ENCODE measurements around the gene ZNF830. TPM values are rescaled to one million over a fixed set of nuclear protein-coding genes. Genes with fewer than 3 reads are reported as not detected.

The ZNF830 gene
- total and polyA plus RNA-seq, 9 of the 15 experiments (the other 6 are each of a cell fraction or from before 2014, with no cell fraction given) = 13.1 to 28.7 (median 21.7) TPM

DNA sequence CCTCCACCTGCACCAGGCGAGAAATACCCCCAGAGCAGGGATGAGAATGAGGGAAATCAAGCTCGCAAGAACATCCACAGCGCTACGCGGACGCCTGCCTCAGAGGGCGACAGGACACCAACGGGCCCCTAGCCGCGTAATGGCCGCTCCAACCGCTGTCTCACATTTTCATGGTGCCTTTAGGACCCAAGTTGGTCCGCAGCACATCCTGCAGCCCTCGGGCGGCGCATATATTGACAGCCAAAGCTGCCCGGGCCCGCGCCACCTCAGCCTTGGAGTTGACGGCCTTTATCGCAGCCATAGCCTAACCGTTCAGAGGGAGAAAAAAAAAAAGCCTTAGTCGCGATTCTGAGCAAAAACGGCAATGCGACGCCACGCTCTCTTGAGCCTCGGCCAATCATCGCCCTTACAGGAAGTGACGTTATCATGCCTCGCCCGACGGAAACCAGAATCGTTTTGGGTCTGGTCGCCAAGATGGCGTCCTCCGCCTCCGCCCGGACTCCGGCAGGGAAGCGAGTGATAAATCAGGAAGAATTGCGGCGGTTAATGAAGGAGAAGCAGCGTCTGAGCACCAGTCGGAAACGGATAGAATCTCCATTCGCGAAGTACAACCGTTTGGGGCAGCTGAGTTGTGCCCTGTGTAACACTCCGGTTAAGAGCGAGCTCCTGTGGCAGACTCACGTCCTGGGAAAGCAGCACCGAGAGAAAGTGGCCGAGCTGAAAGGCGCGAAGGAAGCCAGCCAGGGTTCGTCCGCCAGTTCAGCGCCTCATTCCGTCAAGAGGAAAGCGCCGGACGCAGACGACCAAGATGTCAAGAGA is at the start of gene ZNF830, which contains the start of gene CCT6B (continued):
- TF ChIP-seq, protein P1, sequence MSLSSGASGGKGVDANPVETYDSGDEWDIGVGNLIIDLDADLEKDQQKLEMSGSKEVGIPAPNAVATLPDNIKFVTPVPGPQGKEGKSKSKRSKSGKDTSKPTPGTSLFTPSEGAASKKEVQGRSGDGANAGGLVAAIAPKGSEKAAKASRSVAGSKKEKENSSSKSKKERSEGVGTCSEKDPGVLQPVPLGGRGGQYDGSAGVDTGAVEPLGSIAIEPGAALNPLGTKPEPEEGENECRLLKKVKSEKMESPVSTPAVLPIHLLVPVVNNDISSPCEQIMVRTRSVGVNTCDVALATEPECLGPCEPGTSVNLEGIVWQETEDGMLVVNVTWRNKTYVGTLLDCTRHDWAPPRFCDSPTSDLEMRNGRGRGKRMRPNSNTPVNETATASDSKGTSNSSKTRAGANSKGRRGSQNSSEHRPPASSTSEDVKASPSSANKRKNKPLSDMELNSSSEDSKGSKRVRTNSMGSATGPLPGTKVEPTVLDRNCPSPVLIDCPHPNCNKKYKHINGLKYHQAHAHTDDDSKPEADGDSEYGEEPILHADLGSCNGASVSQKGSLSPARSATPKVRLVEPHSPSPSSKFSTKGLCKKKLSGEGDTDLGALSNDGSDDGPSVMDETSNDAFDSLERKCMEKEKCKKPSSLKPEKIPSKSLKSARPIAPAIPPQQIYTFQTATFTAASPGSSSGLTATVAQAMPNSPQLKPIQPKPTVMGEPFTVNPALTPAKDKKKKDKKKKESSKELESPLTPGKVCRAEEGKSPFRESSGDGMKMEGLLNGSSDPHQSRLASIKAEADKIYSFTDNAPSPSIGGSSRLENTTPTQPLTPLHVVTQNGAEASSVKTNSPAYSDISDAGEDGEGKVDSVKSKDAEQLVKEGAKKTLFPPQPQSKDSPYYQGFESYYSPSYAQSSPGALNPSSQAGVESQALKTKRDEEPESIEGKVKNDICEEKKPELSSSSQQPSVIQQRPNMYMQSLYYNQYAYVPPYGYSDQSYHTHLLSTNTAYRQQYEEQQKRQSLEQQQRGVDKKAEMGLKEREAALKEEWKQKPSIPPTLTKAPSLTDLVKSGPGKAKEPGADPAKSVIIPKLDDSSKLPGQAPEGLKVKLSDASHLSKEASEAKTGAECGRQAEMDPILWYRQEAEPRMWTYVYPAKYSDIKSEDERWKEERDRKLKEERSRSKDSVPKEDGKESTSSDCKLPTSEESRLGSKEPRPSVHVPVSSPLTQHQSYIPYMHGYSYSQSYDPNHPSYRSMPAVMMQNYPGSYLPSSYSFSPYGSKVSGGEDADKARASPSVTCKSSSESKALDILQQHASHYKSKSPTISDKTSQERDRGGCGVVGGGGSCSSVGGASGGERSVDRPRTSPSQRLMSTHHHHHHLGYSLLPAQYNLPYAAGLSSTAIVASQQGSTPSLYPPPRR (CRISPR knock-in tag; IDR thresholded peaks at IDR 0.05; ENCODE audit: borderline replicate concordance) = no peak
- TF ChIP-seq TCF7 (IDR thresholded peaks at IDR 0.05; ENCODE audit: borderline replicate concordance) (no peak), SRSF1 (IDR thresholded peaks at IDR 0.05; ENCODE audit: low read depth, low read length) (no peak), SNIP1 (IDR thresholded peaks at IDR 0.05; ENCODE audit: low read depth) (no peak), ZNF239 (CRISPR knock-in tag; IDR thresholded peaks at IDR 0.05) (no peak; the same call in 1 of the 2 replicates), POLR2G (IDR thresholded peaks at IDR 0.05; ENCODE audit: low read depth, low read length) (peak; percentile 95), E2F3 (CRISPR knock-in tag; IDR thresholded peaks at IDR 0.05) (0 out of 2 replicates have a peak, but pooled peaks have one; percentile 39), ZNF76 (CRISPR knock-in tag; IDR thresholded peaks at IDR 0.05; ENCODE audit: borderline replicate concordance) (no peak), SUPT5H (IDR thresholded peaks at IDR 0.05) (peak; percentile 95), HSF4 (CRISPR knock-in tag; IDR thresholded peaks at IDR 0.05; ENCODE audit: borderline replicate concordance) (0 out of 2 replicates have a peak, but pooled peaks have one; percentile 41), MTA2 (IDR thresholded peaks at IDR 0.05; ENCODE audit: low read depth) (no peak), ZNF134 (CRISPR knock-in tag; conservative IDR thresholded peaks at IDR 0.05) (no peak), SP1 (CRISPR knock-in tag; IDR thresholded peaks at IDR 0.05) (peak; percentile 62; the same call in 1 of the 2 replicates), DNMT1 (IDR thresholded peaks at IDR 0.05) (no peak), LEF1 (IDR thresholded peaks at IDR 0.05) (no peak), TAF7 (tag; IDR thresholded peaks at IDR 0.05) (peak; percentile 91), SMAD2 (IDR thresholded peaks at IDR 0.05; ENCODE audit: low read depth, low read length) (no peak), MEF2A (IDR thresholded peaks at IDR 0.05; ENCODE audit: control insufficient read depth, low read depth, low read length) (no peak)
- TF ChIP-seq, protein P2, sequence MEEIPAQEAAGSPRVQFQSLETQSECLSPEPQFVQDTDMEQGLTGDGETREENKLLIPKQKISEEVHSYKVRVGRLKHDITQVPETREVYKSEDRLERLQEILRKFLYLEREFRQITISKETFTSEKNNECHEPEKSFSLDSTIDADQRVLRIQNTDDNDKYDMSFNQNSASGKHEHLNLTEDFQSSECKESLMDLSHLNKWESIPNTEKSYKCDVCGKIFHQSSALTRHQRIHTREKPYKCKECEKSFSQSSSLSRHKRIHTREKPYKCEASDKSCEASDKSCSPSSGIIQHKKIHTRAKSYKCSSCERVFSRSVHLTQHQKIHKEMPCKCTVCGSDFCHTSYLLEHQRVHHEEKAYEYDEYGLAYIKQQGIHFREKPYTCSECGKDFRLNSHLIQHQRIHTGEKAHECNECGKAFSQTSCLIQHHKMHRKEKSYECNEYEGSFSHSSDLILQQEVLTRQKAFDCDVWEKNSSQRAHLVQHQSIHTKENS (CRISPR knock-in tag; IDR thresholded peaks at IDR 0.05) = no peak
- TF ChIP-seq, protein P3, sequence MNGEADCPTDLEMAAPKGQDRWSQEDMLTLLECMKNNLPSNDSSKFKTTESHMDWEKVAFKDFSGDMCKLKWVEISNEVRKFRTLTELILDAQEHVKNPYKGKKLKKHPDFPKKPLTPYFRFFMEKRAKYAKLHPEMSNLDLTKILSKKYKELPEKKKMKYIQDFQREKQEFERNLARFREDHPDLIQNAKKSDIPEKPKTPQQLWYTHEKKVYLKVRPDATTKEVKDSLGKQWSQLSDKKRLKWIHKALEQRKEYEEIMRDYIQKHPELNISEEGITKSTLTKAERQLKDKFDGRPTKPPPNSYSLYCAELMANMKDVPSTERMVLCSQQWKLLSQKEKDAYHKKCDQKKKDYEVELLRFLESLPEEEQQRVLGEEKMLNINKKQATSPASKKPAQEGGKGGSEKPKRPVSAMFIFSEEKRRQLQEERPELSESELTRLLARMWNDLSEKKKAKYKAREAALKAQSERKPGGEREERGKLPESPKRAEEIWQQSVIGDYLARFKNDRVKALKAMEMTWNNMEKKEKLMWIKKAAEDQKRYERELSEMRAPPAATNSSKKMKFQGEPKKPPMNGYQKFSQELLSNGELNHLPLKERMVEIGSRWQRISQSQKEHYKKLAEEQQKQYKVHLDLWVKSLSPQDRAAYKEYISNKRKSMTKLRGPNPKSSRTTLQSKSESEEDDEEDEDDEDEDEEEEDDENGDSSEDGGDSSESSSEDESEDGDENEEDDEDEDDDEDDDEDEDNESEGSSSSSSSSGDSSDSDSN (IDR thresholded peaks at IDR 0.05; ENCODE audit: borderline replicate concordance in 1 of 2, low read depth in 2 of 2, low read length in 2 of 2) = 0 out of 4 replicates have a peak, but pooled peaks of 1 of the 2 experiments have one; percentile 14

Data from K562 (cell line).